ENCODE results near the gene CFAP61. TPM values are rescaled to one million over a fixed set of nuclear protein-coding genes. Genes with fewer than 3 reads are reported as not detected.
"Not testable (repeated sequence)": the region's sequence is repeated elsewhere in the genome, so short reads cannot be mapped to it uniquely, and the experiment has no call there.

The CFAP61 gene
- total RNA-seq, 1 experiment from 2014 or later = 0.16 TPM

DNA sequence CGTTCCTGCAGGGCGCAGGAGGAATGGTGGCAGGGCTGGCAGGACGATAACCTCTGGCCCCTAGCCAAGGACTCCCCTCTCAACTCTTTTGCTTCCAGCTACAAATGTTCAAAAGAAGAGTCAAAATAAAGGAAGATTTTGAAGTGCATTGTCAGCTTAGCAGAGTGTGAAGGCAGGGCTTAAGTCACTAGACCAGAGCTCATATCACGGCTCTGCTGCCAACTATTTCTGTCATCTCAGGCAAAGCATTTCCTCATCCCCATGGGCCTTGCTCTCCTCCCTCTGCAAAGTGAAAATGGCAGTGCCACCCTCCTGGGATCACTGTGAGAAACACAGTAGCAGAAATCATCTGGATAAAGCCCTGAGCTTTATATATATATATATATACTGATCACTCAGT, 36.7 kb downstream of the CFAP61 start:
- DNase-seq (ENCODE audit: low spot score) = no peak

- no peak for DNase-seq (ENCODE audit: low spot score)
Observed at GRCh38 chr20:20089939-20090338, 37.6 kb downstream of the CFAP61 start.

DNA sequence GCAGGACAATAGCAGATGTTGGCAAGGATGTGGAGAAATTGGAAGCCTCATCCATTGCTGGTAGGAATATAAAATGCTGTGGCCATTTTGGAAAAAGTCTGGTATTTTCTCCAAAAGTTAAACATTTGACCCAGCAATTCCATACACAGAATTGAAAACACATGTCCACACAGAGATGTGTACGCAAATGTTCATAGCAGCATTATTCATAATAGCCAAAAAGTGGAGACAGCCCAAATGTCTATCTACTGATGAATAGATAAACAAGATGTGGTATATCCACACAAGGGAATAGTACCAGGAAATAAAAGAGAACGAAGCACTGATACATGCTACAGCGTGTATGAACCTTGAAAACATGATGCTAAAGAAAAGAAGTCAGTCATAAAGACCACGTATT, 40.5 kb downstream of the CFAP61 start:
- no peak for DNase-seq (ENCODE audit: low spot score)

- no peak for DNase-seq (ENCODE audit: low spot score)
Observed at GRCh38 chr20:20094410-20094809, 42.1 kb downstream of the CFAP61 start.

GRCh38 chr20:20095114-20095872, 43.0 kb downstream of the CFAP61 start:
- no peak for DNase-seq (ENCODE audit: low spot score)

- DNase-seq (ENCODE audit: low spot score) = no peak
Observed at GRCh38 chr20:20096421-20096820, 44.1 kb downstream of the CFAP61 start.

GRCh38 chr20:20100881-20101280, 48.5 kb downstream of the CFAP61 start:
- no peak for DNase-seq (ENCODE audit: low spot score)

GRCh38 chr20:20102163-20102562, 49.8 kb downstream of the CFAP61 start:
- no peak for DNase-seq (ENCODE audit: low spot score)

GRCh38 chr20:20102716-20103258, 50.5 kb downstream of the CFAP61 start:
- DNase-seq (ENCODE audit: low spot score) = no peak

DNA sequence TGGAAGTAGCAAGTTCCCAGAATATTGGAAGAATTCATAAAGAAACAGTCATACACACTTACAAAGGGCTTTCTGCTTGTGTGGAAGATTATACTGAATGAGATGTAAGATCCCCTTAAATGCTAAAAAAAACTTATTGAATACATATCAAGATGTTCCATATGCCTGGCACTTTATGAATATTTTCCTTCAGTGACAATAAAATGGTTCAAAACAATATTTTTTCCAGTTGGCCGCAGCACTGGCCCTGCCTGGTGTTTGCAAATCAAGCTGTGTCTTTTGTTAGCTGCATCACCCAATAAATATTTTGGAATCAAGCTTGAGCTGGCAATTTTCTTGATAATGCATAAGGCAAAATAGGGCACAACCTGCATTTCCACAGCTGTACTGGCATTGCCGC, 51.2 kb downstream of the CFAP61 start:
- DNase-seq (ENCODE audit: low spot score) = no peak

GRCh38 chr20:20123187-20123586, 70.9 kb downstream of the CFAP61 start:
- DNase-seq (ENCODE audit: low spot score) = not testable (repeated sequence)

DNA sequence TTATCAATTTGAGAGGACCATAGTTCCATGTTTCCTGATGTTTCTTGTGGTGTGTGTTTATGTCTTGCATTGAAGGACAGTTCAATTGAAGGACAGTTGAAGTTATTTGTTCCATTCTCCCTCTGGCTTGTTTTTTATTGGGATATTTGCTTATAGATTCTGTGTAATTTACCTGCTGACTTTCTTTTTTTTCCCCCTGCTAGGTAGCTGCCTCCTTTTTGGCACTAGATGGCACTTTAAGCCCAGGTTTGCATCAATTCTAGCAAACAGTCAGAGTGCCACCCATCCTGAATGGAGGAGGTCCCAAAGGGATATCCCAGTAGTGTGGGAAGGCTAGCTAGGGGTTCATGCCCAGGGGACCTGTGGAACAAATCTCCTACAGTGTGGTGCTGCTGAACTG, 78.1 kb downstream of the CFAP61 start:
- DNase-seq (ENCODE audit: low spot score) = peak; percentile 28

GRCh38 chr20:20134941-20135575, 82.7 kb downstream of the CFAP61 start:
- DNase-seq (ENCODE audit: low spot score) = no peak

GRCh38 chr20:20136313-20136712, 84.0 kb downstream of the CFAP61 start:
- DNase-seq (ENCODE audit: low spot score) = no peak

- DNase-seq (ENCODE audit: low spot score) = no peak
Observed at GRCh38 chr20:20137851-20138250, 85.5 kb downstream of the CFAP61 start.

DNA sequence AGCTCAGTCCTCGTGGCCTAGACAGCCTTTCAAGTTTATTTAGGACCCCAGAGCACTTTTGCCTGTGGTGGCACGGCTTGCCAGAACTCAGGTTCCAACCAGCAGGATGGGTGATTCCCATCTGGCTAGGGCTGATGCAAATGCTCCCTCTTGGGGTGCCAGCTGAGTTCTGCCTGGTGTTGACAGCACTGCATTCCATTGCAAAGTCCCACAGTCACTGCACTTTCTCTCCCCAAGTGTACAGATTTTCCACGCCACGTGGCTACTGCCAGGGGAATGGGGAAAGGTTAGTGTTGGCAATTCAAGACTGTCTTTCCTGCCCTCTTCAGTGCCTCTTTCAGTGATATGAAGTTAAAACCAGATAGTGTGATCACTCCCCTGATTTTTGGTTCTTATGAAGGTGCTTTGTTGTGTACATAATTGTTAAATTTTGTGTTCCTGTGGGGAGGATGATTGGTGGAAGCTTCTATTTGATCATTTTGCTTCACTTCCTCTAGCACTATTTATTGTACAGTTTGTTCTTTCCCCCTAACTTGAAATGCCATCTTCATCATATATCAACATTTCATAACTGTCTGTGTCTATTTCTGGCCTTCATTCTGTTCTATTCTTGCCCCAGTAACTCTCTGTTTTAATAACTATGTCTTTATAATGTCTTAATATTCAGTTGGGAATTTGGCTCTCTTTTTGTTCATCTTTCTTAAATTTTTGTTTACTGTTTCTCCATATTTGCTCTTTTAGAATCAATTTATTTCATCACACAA, 86.2 kb downstream of the CFAP61 start:
- no peak for DNase-seq (ENCODE audit: low spot score)

DNA sequence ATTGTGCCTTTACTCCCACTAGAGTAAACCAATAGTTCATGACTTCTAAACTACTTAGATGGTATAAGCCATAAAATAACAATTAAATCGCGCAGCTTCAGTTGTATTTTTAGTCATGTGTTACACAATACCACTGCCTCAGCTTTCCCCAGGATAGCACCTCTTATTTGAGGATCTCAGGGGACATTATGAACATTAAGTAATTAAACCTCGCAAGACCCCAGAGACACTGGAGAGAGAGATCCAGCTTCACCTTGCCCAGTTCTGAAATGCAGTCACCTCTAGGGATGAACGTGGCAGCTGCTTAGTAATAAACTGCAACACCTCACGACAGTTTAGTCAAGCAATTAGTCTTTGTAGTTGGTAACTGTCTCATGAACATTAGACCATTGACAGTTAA, 87.1 kb downstream of the CFAP61 start:
- DNase-seq (ENCODE audit: low spot score) = no peak

- no peak for DNase-seq (ENCODE audit: low spot score)
Observed at GRCh38 chr20:20143165-20143564, 90.8 kb downstream of the CFAP61 start.

- no peak for DNase-seq (ENCODE audit: low spot score)
Observed at GRCh38 chr20:20143646-20144045, 91.3 kb downstream of the CFAP61 start.

GRCh38 chr20:20148779-20149178, 96.4 kb downstream of the CFAP61 start:
- DNase-seq (ENCODE audit: low spot score) = no peak

DNA sequence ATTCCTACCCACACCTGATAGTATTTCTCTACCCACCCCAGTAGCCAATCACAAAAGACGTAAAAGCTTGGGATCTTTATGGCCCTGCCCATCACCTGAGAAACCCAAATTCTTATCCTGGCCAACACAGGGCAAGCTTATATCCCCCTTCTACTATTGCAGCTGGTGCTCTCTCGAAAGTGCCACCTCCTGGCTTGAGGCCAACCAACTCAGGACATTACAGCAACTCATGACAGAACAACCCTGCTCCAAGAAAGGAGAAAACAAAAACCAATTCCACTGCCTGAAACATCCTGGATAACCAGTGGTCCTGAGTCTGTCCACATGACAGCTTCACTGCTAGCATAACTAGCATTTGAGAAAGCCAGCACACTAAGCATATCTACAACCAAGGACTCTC, 97.9 kb downstream of the CFAP61 start:
- DNase-seq (ENCODE audit: low spot score) = no peak

GRCh38 chr20:20160520-20160919, 108.2 kb downstream of the CFAP61 start:
- DNase-seq (ENCODE audit: low spot score) = no peak

GRCh38 chr20:20161611-20162010, 109.3 kb downstream of the CFAP61 start:
- no peak for DNase-seq (ENCODE audit: low spot score)

Measured in A172 (cell line).